IPS-18c (cell line): Measurements from ENCODE around the gene ITIH5.

ENCODE experiments used
- H3K4me3 ChIP-seq: 2 replicates; pipeline ENCODE4 v1.7.0; 2013; ENCODE audit warnings: low read depth, mild to moderate bottlenecking, low read length, moderate library complexity; ENCODE audit not compliant: insufficient read depth
- H3K9me3 ChIP-seq: one replicate; pipeline ENCODE4 v1.6.1; 2013; ENCODE audit warnings: mild to moderate bottlenecking, low read length, moderate library complexity; ENCODE audit not compliant: control insufficient read depth, insufficient read depth

The ITIH5 gene

DNA sequence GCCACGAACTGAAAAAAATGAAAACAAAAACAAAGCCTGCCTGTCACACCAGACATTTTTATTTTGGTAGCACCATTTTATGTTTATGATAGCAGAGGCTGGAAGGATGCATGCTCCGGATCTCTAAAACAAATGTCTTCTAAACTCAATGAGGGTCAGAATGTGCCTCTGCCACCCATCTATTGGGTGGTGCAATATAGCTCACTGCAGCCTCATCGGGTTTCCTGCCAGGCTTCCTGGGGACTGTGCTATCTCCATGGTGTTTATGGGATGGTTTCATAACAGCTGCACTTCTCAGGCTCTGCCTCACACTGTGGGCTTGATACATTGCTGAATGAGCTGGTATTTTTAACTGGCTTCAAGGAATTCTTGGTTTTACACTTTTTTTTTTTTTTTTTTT lies 94.4 kb downstream of the ITIH5 start:
- H3K9me3 ChIP-seq: no peaks in the 10 kb centered on the region
- H3K4me3 ChIP-seq: no peak overlapping the region

- Histone ChIP-seq H3K4me3 (no peak overlapping the region), H3K9me3 (no peaks in the 10 kb centered on the region)
Observed at GRCh38 chr10:7571981-7572380, 94.8 kb downstream of the ITIH5 start.

DNA sequence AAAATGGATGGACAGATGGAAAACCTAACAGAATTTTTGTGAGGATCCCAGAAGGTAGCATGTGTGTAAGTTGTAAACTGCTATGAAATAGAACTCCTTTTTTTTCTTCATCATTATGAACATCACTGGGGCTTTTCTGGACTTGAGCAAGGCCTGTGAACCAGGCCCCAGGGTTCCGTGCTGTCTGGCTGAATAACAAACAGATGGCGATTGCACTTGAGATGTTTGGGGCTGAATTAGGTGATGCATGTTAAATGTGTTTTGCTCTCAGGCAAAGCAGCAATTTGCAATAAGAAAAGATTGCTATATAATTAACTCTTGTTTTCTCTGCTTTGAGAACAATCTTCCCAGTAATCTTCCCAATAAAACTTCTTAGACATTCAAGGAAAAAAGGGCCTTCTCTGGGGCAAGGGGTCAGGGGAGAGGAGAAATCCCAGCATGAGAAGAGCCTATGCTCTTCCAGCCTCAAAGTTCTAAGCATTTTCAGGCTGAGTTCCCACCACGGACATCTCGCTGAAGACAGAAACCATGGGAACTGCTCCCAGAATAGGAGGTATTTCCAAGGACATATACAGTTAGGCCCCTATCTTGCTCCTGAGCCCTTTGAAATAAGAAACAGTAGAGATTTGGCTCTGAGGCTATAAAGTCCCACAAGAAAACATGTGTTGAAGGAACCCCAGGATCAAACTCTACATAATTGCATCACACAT lies 98.7 kb downstream of the ITIH5 start:
- Histone ChIP-seq H3K4me3 (no peak overlapping the region), H3K9me3 (no peaks in the 10 kb centered on the region)

DNA sequence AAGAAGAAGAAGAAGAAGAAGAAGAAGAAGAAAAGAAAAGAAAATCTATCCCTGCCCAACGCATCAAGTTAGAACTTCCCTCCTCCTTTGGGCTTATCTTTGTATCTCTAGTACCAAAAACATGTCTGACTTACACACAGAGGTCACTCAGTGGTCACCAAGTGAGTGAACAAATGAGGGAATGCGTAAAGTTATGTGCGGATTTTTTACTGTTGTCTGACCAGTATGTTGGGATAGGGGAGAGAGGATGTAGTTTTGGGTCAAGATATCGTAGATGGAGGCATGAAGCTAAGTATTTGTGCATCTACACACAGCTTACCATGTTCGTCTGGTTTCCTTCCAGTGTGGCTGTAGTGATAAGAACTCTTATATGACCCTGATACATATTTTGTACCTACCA lies 99.9 kb downstream of the ITIH5 start:
- H3K4me3 ChIP-seq: no peak overlapping the region
- H3K9me3 ChIP-seq: no peaks in the 10 kb centered on the region

GRCh38 chr10:7565871-7566270 lies 100.9 kb downstream of the ITIH5 start:
- Histone ChIP-seq H3K4me3 (no peak overlapping the region), H3K9me3 (no peaks in the 10 kb centered on the region)

- Histone ChIP-seq H3K4me3 (no peak overlapping the region), H3K9me3 (no peaks in the 10 kb centered on the region)
Observed at GRCh38 chr10:7563770-7564169, 103.0 kb downstream of the ITIH5 start.

- H3K9me3 ChIP-seq: no peaks in the 10 kb centered on the region
Observed at GRCh38 chr10:7563368-7563767, 103.4 kb downstream of the ITIH5 start.

GRCh38 chr10:7561985-7562384 lies 104.8 kb downstream of the ITIH5 start:
- no peak overlapping the region for H3K4me3 ChIP-seq
- no peaks in the 10 kb centered on the region for H3K9me3 ChIP-seq

More at GRCh38 chr10:7563368-7563767, 103.4 kb downstream of the ITIH5 start:
- no peak overlapping the region for H3K4me3 ChIP-seq

GRCh38 chr10:7561216-7561893 lies 105.4 kb downstream of the ITIH5 start:
- Histone ChIP-seq H3K4me3 (no peak overlapping the region), H3K9me3 (no peaks in the 10 kb centered on the region)

DNA sequence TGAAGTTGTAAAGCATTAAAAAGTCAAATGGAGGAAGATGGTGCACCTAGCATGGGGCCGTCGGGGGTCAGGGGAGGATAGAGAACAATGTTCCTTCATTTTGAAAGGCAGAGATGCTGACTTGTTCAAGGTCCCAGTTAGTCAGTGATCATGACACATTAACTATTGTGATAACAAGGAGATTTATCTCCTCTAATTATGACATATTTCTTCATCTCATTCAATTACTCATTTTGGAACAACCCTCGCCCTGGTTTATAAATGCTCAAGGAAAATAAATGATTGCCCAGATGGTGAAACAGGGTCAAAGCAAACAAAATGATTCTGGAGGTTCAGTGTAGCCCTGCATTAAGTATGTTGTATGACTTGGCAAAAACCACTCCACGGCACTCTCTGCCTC lies 106.2 kb downstream of the ITIH5 start:
- no peak overlapping the region for H3K4me3 ChIP-seq
- no peaks in the 10 kb centered on the region for H3K9me3 ChIP-seq

DNA sequence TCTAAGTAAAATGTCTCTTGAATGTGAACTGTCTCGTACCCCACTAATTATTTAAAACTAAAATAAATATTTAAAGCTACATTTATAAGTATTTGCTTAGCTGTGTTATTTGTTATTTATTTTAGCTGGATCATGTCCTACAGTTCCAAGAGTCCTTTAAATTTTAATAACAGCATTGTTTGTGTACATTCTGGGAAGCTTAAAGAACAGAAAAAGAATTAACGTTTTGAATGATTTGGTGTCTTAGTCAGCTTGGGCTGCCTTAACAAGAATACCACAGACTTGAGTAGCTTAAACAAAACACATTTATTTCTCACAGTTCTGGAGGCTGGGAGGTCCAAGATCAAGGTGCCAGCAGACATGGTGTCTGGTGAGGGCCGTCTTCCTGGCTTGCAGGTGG lies 107.4 kb downstream of the ITIH5 start:
- Histone ChIP-seq H3K4me3 (no peak overlapping the region), H3K9me3 (no peaks in the 10 kb centered on the region)

- Histone ChIP-seq H3K4me3 (no peak overlapping the region), H3K9me3 (no peaks in the 10 kb centered on the region)
Observed at GRCh38 chr10:7558036-7558435, 108.7 kb downstream of the ITIH5 start.

DNA sequence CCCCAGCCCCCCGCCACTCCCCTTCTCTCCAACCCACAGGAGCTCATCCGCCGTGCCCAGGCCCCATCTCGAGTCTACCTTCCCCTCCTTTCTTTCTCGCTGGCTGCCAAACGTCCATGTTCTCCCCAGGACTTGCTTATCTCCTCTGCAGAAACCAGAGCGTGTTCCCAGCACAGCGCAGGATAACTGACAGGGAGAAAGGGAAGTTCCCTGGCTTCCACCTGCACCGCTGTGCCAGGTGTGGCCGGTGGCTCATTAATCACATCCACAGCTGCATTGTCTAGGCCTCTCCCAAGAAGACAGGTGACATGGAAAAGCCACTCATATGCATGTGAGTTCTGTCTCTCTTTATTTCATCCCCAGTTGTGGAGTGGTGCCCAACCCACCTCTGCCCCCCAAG lies 113.2 kb downstream of the ITIH5 start:
- Histone ChIP-seq H3K9me3 (no peaks in the 10 kb centered on the region), H3K4me3 (no peak overlapping the region)

DNA sequence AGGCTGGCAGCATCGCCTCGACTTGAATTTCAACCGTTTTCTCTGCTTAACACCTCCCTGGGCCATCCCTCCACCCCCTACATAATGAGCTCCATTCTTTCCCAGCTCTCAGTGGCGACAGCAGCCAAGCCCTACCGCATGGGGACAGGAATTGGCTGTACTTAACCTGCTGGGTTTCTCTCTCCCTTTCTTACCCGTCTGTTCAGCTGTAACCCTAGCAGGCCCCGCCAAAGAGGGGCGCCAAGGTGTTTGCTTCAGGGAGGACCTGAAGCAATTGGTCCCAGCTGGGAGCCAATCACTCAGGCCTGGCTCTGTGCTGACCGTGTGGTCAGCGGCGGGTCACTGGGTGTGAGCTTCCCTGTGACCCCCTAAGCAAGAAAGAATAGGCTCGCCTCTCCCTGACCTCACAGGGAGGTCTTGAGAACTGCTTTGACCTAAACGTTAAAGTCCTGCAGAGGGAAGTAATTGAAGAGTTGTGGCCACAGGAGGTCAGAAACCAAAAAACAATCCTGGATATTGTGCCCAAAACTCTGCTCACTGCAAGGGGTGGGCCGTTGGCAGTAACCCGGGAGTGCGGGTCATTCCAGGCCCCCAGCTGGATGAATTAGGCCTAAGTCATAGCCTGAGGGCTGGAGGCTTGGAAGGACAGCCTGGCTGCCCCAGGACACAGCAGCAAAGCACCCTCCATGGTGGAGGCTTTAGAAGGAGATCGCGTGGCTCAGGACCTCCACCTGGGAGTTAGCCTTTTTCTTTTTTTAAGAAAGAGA lies 114.6 kb downstream of the ITIH5 start:
- H3K4me3 ChIP-seq: no peak overlapping the region
- H3K9me3 ChIP-seq: no peaks in the 10 kb centered on the region

GRCh38 chr10:7551289-7551688 lies 115.5 kb downstream of the ITIH5 start:
- Histone ChIP-seq H3K9me3 (no peaks in the 10 kb centered on the region), H3K4me3 (no peak overlapping the region)

DNA sequence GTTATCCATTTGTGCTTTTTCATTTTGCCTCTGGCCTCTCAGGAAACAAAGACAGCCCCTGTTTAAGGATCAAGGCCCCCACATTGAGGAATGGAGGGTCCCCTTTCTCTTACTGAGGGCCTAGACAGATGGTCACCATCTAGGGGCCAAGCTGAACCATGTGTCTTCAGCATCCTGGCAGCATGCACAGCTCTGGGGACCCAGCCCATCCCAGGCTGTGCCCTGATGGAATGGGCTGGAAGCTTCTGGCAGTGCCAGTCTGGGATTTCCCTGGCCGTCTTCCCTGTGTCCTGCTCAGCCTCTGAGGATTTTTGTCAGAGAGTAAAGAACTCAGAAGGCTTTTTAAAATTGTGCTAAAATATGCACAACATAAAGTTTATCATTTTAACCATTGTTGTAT lies 116.8 kb downstream of the ITIH5 start:
- H3K4me3 ChIP-seq: no peak overlapping the region
- no peaks in the 10 kb centered on the region for H3K9me3 ChIP-seq

DNA sequence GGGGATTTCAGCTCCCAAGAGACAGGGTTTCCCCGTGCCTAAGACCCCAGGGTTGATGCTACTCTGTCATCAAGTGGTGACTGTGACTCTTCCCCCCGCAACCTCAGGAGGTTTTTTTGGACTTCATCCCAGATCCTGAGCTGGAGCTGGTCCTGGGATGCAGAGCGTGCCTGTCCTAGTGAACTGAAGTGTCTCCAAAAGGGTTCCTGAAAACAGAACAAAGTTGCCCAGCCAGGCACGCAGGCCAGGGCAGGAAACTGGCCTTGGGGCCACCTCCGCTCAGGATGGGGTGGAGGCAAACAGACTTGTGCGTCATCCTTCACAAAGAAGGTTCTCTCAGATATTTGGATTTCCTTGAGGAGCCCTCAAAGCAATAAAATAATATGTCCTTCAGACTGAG lies 118.9 kb downstream of the ITIH5 start:
- Histone ChIP-seq H3K4me3 (no peak overlapping the region), H3K9me3 (no peaks in the 10 kb centered on the region)

- Histone ChIP-seq H3K9me3 (no peaks in the 10 kb centered on the region), H3K4me3 (no peak overlapping the region)
Observed at GRCh38 chr10:7547206-7547605, 119.6 kb downstream of the ITIH5 start.
